Fibroblast of mammary gland (primary cell): Measurements from ENCODE around the gene PLEKHA8.

ENCODE experiments used
- DNase-seq: peaks from one replicate; pipeline ENCODE4 v3.0.0-alpha.2; 2010; ENCODE audit warnings: low read depth
- H3K4me3 ChIP-seq: 2 replicates; pipeline ENCODE4 v1.5.1; 2011; ENCODE audit warnings: low read depth, mild to moderate bottlenecking, low read length, moderate library complexity; ENCODE audit not compliant: control insufficient read depth
- TF ChIP-seq, protein P1 (sequence below): conservative IDR thresholded peaks from 2 replicates; pipeline ENCODE4 v1.5.1; 2011; ENCODE audit warnings: low read depth, low read length, inconsistent platforms; ENCODE audit not compliant: control insufficient read depth, insufficient read depth

The PLEKHA8 gene, protein sequence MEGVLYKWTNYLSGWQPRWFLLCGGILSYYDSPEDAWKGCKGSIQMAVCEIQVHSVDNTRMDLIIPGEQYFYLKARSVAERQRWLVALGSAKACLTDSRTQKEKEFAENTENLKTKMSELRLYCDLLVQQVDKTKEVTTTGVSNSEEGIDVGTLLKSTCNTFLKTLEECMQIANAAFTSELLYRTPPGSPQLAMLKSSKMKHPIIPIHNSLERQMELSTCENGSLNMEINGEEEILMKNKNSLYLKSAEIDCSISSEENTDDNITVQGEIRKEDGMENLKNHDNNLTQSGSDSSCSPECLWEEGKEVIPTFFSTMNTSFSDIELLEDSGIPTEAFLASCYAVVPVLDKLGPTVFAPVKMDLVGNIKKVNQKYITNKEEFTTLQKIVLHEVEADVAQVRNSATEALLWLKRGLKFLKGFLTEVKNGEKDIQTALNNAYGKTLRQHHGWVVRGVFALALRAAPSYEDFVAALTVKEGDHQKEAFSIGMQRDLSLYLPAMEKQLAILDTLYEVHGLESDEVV

DNA sequence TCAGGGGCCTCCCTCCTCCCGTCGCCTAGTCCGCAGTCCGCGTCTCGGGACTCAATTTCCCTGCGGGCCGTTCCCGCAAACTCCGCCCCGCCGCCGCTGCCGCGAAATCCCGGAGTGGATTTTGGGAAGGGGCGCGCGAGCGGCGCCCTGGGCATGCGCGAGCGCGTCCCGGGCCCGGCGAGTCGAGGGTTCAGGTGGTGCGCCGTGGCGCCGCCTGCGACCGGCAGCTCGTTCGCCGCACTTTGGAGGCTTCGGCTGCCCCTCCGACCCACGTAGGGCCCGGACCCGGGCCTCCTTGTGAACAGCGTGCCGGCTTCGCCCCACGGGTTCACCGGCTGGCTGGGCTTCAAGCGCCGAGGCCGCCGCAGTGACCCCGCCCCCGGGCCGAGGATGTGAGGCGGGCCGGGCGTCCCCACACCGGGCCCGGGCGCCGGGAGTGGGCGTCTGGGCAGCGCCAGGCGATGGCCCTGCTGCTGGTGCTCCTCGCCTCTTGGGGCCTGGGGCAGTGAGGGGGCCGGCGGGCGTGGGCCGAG is at the start of gene PLEKHA8:
Gene PLEKHA8 (plus strand): TSS at position 197 of the 533 bp plus-strand sequence. CDS start 351 bp downstream, outside the sequence.
- peak within 1 kb of the TSS; percentile 88 for H3K4me3 ChIP-seq
- DNase-seq: peak; percentile 71
- TF ChIP-seq, protein P1, sequence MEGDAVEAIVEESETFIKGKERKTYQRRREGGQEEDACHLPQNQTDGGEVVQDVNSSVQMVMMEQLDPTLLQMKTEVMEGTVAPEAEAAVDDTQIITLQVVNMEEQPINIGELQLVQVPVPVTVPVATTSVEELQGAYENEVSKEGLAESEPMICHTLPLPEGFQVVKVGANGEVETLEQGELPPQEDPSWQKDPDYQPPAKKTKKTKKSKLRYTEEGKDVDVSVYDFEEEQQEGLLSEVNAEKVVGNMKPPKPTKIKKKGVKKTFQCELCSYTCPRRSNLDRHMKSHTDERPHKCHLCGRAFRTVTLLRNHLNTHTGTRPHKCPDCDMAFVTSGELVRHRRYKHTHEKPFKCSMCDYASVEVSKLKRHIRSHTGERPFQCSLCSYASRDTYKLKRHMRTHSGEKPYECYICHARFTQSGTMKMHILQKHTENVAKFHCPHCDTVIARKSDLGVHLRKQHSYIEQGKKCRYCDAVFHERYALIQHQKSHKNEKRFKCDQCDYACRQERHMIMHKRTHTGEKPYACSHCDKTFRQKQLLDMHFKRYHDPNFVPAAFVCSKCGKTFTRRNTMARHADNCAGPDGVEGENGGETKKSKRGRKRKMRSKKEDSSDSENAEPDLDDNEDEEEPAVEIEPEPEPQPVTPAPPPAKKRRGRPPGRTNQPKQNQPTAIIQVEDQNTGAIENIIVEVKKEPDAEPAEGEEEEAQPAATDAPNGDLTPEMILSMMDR: no peak

DNA sequence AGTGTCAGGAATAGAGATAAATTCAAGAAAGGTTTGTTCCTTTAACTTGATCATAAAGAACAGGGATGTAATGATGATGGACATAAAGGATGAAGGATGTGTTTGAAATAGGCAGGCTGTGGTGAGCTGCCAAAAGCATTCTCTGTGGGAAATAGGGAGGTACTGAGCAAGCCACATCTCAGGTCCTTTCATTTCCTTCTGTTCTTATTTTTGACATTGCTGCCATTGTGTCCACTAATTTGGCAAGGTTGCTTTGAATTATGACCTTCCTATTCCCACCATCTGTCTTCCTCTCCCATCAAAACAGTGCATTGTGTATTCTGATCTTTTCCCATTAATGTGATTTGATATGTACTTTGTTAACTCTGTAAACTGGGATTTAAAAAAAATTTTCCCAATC is 48.1 kb upstream of the PLEKHA8 start:
- TF ChIP-seq, protein P1: no peak
- no peak for DNase-seq

DNA sequence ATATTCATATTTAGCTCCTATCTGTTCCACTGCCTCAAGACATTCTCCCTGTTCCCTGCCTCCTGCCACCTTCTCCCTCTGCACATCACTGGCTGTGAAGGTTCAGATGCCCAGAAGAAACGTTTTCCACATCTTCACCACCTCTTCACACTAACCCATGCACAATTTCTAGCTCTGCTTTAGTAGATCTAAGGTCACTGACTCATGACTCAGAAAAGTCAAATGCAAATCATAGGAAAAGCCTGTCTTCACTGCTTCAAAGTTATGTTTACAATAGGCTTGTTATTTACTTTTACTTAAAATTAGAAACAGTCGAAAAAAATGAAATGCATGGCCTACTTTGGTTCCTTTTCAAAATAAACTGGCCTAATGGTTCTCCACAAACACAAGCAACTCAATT is 41.1 kb upstream of the PLEKHA8 start:
- H3K4me3 ChIP-seq: no peak overlapping the region
- DNase-seq: peak; percentile 68
- TF ChIP-seq, protein P1: no peak

More for the DNA sequence above, 48.1 kb upstream of the PLEKHA8 start:
- no peak overlapping the region for H3K4me3 ChIP-seq

DNA sequence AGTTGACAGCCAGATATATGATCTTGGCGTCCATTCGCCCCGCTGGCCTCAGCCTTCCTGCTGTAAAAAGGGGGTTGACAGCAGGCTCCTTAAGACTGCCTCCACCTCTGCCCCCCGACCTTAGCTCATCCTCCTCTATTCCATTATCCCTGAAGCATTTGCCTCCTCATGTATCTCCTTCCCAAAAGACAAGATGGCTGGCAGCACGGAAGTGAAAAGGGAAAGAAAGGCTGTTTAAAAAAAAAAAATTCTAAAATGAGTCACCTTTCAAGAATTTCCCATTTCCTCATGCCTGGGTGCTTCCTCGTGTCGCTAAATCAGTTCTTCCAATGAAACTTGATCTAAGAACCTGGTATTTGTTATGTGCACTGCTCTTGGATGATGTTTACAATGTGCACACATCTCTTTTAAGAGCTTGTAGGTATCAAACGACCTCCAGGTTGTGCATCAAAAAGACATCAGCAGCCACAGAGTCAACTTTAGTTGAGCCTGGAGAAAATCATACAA is 40.3 kb upstream of the PLEKHA8 start:
- peak overlapping the region; percentile 70 for H3K4me3 ChIP-seq
- DNase-seq: peak; percentile 91
- TF ChIP-seq, protein P1: no peak

DNA sequence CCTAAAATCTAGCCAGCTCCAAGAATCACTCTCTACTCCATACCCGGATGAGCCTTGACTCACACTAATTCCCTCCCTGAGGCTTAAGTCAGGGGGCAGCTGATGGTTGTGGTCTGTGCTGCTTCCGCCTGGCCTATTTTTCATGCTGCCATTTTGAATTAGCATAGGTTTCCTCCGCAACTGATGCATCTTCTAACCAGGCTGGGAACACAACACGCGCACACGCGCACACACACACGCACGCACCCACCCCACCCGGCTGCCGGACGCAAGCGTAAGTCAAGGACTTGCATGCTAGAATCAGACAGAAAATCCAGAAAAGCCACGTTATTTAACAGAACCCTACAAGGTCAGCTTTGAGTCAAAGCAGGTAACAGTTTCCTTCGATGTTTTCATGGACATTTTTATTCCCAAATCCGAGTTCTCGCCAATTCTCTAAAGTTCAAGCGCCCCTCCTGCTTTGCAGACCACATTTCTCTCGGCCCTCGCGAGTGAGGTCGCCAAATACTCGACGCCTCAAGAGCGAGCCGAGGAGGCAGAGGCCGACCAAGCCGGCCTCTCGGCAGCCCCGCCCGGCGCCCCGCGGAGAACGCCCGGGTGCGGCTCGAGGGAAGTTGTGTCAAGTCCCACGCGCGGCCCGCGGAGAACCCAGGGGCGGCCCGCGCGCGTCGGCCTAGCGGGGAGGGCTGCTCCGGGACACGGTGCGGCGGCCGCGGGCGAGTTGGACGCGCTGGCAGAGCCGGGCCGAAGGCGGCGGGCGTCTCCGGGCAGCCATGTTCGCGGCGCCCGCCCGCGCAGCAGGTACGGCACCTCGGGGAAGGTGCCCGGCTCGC is 39.6 kb upstream of the PLEKHA8 start:
- peak; percentile 79 for DNase-seq
- peak overlapping the region; percentile 70 for H3K4me3 ChIP-seq
- TF ChIP-seq, protein P1: no peak
